Measurements from ENCODE around the gene SNRPA. TPM values are rescaled to one million over a fixed set of nuclear protein-coding genes. Genes with fewer than 3 reads are reported as not detected.

Gene SNRPA
- total and polyA plus RNA-seq, 2 of the 13 experiments (the other 11 are each of a cell fraction or from before 2014, with no cell fraction given): 59.6 to 162 TPM

GRCh38 chr19:40754611-40755247, 3.7 kb downstream of the SNRPA start (continued):
- TF ChIP-seq PRDM10 (CRISPR knock-in tag; IDR thresholded peaks at IDR 0.05; ENCODE audit: low read depth) (0 out of 2 replicates have a peak, but pooled peaks have one; percentile 38), ZNF782 (CRISPR knock-in tag; IDR thresholded peaks at IDR 0.05; ENCODE audit: borderline replicate concordance) (0 out of 2 replicates have a peak, but pooled peaks have one; percentile 61), ZNF619 (CRISPR knock-in tag; IDR thresholded peaks at IDR 0.05) (no peak), KDM5A (IDR thresholded peaks at IDR 0.05; ENCODE audit: borderline replicate concordance, low read length) (no peak), FOXC1 (CRISPR knock-in tag; IDR thresholded peaks at IDR 0.05; ENCODE audit: borderline replicate concordance) (no peak), PITX1 (CRISPR knock-in tag; IDR thresholded peaks at IDR 0.05) (no peak), NFRKB (IDR thresholded peaks at IDR 0.05) (no peak), PHF5A (CRISPR knock-in tag; IDR thresholded peaks at IDR 0.05; ENCODE audit: low read depth, unreplicated experiment) (no peak), CEBPB (IDR thresholded peaks at IDR 0.05; ENCODE audit: borderline replicate concordance, low read depth, low read length) (peak; percentile 29; the same call in 1 of the 2 replicates), MXD3 (CRISPR knock-in tag; IDR thresholded peaks at IDR 0.05) (no peak), SIX1 (CRISPR knock-in tag; IDR thresholded peaks at IDR 0.05; ENCODE audit: borderline replicate concordance) (no peak), PATZ1 (CRISPR knock-in tag; IDR thresholded peaks at IDR 0.05) (peak; percentile 53), KDM6A (CRISPR knock-in tag; IDR thresholded peaks at IDR 0.05; ENCODE audit: low read depth) (no peak), TCF7L2 (IDR thresholded peaks at IDR 0.05; ENCODE audit: low read depth, low read length) (no peak), BHLHE40 (IDR thresholded peaks at IDR 0.05; ENCODE audit: low read length) (no peak), HHEX (CRISPR knock-in tag; IDR thresholded peaks at IDR 0.05) (no peak), ZNF264 (CRISPR knock-in tag; IDR thresholded peaks at IDR 0.05) (0 out of 2 replicates have a peak, but pooled peaks have one; percentile 22)
- TF ChIP-seq, protein P1, sequence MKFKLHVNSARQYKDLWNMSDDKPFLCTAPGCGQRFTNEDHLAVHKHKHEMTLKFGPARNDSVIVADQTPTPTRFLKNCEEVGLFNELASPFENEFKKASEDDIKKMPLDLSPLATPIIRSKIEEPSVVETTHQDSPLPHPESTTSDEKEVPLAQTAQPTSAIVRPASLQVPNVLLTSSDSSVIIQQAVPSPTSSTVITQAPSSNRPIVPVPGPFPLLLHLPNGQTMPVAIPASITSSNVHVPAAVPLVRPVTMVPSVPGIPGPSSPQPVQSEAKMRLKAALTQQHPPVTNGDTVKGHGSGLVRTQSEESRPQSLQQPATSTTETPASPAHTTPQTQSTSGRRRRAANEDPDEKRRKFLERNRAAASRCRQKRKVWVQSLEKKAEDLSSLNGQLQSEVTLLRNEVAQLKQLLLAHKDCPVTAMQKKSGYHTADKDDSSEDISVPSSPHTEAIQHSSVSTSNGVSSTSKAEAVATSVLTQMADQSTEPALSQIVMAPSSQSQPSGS (CRISPR knock-in tag; IDR thresholded peaks at IDR 0.05): no peak
- TF ChIP-seq, protein P2, sequence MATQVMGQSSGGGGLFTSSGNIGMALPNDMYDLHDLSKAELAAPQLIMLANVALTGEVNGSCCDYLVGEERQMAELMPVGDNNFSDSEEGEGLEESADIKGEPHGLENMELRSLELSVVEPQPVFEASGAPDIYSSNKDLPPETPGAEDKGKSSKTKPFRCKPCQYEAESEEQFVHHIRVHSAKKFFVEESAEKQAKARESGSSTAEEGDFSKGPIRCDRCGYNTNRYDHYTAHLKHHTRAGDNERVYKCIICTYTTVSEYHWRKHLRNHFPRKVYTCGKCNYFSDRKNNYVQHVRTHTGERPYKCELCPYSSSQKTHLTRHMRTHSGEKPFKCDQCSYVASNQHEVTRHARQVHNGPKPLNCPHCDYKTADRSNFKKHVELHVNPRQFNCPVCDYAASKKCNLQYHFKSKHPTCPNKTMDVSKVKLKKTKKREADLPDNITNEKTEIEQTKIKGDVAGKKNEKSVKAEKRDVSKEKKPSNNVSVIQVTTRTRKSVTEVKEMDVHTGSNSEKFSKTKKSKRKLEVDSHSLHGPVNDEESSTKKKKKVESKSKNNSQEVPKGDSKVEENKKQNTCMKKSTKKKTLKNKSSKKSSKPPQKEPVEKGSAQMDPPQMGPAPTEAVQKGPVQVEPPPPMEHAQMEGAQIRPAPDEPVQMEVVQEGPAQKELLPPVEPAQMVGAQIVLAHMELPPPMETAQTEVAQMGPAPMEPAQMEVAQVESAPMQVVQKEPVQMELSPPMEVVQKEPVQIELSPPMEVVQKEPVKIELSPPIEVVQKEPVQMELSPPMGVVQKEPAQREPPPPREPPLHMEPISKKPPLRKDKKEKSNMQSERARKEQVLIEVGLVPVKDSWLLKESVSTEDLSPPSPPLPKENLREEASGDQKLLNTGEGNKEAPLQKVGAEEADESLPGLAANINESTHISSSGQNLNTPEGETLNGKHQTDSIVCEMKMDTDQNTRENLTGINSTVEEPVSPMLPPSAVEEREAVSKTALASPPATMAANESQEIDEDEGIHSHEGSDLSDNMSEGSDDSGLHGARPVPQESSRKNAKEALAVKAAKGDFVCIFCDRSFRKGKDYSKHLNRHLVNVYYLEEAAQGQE (IDR thresholded peaks at IDR 0.05; ENCODE audit: borderline replicate concordance in 1 of 2, low read depth in 1 of 2, low read length in 2 of 2): no peak

All from HepG2 (cell line).